Epithelial cell of esophagus (primary cell): ENCODE data around the gene TRIP13.
"Not testable (repeated sequence)": the region's sequence is repeated elsewhere in the genome, so short reads cannot be mapped to it uniquely, and the experiment has no call there.

ENCODE experiments used
- DNase-seq: peaks from one replicate; pipeline ENCODE4 v3.0.0; 2010; ENCODE audit warnings: low read depth
- H3K4me3 ChIP-seq: 2 replicates; pipeline ENCODE4 v1.5.1; 2011; ENCODE audit warnings: mild to moderate bottlenecking, low read length, control low read depth
- TF ChIP-seq, protein P1 (sequence below): IDR thresholded peaks from 2 replicates; pipeline ENCODE4 v1.5.1; 2011; ENCODE audit warnings: low read depth, mild to moderate bottlenecking, low read length, control low read depth, inconsistent platforms; ENCODE audit not compliant: insufficient read depth; ENCODE audit errors: missing control alignments

TRIP13 gene

GRCh38 chr5:914174-914573 lies 21.5 kb downstream of the TRIP13 start:
- DNase-seq = no peak
- H3K4me3 ChIP-seq = no peak overlapping the region
- TF ChIP-seq, protein P1, sequence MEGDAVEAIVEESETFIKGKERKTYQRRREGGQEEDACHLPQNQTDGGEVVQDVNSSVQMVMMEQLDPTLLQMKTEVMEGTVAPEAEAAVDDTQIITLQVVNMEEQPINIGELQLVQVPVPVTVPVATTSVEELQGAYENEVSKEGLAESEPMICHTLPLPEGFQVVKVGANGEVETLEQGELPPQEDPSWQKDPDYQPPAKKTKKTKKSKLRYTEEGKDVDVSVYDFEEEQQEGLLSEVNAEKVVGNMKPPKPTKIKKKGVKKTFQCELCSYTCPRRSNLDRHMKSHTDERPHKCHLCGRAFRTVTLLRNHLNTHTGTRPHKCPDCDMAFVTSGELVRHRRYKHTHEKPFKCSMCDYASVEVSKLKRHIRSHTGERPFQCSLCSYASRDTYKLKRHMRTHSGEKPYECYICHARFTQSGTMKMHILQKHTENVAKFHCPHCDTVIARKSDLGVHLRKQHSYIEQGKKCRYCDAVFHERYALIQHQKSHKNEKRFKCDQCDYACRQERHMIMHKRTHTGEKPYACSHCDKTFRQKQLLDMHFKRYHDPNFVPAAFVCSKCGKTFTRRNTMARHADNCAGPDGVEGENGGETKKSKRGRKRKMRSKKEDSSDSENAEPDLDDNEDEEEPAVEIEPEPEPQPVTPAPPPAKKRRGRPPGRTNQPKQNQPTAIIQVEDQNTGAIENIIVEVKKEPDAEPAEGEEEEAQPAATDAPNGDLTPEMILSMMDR = no peak

GRCh38 chr5:914612-915011 lies 21.9 kb downstream of the TRIP13 start:
- no peak for DNase-seq
- H3K4me3 ChIP-seq = no peak overlapping the region
- TF ChIP-seq, protein P1 = no peak

DNA sequence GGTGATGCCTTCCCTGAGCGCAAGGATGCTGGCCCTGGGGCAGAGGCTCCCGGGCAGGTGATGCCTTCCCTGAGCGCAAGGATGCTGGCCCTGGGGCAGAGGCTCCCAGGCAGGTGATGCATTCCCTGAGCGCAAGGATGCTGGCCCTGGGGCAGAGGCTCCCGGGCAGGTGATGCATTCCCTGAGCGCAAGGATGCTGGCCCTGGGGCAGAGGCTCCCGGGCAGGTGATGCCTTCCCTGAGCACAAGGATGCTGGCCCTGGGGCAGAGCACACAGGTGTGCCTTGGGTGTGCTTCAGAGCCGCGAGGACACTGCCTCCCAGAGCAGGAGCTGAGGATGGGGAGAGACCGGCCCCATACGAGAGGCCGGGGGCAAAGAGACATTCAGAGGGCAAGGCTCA lies 22.7 kb downstream of the TRIP13 start:
- H3K4me3 ChIP-seq, DNase-seq: not testable (repeated sequence)

DNA sequence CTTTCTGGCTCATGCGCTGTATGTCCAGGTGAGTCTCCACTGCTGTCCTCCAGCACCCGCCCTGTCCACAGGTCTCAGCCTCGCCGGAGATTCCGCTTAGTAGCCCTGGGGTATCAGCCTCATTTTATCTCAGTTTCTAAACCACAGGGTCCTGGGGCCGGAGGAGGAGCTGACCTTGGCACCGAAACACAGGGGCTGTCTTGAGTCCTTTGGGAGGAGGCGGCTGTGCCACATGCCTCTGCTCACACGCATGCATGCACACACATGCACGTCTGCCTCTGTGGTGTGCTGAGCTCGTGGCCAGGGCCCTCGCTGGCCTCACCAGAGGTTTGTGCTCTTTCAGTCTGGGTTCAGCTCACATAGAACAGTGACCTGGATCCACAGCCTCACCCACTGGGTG lies 23.3 kb downstream of the TRIP13 start:
- H3K4me3 ChIP-seq = no peak overlapping the region
- DNase-seq = no peak
- TF ChIP-seq, protein P1 = no peak

GRCh38 chr5:916441-917293 lies 24.0 kb downstream of the TRIP13 start:
- no peak overlapping the region for H3K4me3 ChIP-seq
- no peak for DNase-seq
- TF ChIP-seq, protein P1 = no peak

DNA sequence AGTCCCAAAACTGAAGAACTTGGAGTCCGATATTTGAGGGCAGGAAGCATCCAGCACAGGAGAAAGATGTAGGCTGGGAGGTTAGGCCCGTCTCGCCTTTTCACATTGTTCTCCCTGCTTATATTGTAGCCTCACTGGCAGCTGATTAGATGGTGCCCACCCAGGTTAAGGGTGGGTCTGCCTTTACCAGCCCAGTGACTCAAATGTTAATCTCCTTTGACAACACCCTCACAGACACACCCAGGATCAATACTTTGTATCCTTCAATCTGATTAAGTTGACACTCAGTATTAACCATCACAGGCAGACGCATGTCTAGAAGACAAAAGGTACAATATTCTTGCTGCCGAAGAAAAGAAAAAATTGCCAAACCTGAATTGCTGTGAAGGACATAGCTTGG lies 26.0 kb downstream of the TRIP13 start:
- not testable (repeated sequence) for H3K4me3 ChIP-seq

DNA sequence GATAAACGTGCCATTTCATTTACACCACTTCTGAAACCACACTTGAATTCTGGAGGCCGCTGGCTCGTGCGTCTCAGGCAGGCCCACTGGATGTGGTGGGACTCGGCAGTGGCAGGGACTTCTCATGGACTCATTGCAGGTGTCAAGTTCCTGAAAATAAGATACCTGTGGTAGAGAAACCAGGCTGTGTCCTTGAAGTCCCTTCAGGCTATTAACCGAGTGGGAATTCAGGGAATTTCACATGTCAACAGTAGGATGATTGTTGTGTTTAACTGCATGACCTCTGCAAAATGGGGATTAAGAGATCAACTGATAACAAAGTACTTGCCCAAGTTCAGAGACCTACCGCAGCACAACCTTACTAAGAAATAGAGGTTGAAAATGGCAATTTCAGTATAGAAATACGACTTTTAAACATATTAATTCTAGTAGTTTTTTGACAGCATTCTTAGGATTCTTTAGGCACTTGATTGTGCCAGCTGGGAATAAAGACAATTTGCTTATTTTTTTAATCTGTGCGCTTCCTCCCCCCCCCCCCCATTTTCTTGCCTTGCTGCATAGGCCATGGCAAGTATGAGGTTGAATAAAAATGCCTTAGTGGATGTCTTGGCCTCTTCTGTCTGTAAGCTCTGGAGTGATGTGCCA lies 26.8 kb downstream of the TRIP13 start:
- H3K4me3 ChIP-seq = no peak overlapping the region
- DNase-seq = no peak
- TF ChIP-seq, protein P1 = no peak

More for the DNA sequence above, 26.0 kb downstream of the TRIP13 start:
- DNase-seq = not testable (repeated sequence)

GRCh38 chr5:920321-920720 lies 27.6 kb downstream of the TRIP13 start:
- DNase-seq = no peak
- TF ChIP-seq, protein P1 = no peak
- no peak overlapping the region for H3K4me3 ChIP-seq
